AG08396 (cell line): ENCODE data around the gene SCAF8.
A peak's percentile ranks its signal among the peaks of the same experiment; 100 is the strongest.
"Not testable (repeated sequence)": the region's sequence is repeated elsewhere in the genome, so short reads cannot be mapped to it uniquely, and the experiment has no call there.

Source experiments
- DNase-seq: peaks from one replicate; pipeline ENCODE4 v3.0.0; 2012; ENCODE audit warnings: low spot score, mixed read lengths

The SCAF8 gene

DNA sequence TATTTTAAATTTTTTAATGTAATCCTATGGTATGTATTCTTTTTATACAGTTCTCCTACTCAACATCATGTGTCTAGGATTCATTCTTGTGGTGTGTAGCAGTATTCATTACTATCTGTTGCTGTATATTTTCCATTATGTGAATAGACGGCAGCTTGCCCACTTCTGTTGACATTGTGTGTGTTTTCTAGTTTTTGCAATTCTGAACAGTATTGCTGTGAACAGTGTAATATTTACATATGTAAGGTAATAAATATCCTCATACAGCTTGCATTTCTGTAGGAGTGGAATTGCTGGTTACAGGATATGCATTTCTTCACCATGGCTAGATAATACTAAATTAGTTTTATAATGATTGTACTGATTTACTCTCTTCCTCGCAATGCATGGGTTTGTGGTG, 51.9 kb downstream of the SCAF8 start:
- DNase-seq = no peak

DNA sequence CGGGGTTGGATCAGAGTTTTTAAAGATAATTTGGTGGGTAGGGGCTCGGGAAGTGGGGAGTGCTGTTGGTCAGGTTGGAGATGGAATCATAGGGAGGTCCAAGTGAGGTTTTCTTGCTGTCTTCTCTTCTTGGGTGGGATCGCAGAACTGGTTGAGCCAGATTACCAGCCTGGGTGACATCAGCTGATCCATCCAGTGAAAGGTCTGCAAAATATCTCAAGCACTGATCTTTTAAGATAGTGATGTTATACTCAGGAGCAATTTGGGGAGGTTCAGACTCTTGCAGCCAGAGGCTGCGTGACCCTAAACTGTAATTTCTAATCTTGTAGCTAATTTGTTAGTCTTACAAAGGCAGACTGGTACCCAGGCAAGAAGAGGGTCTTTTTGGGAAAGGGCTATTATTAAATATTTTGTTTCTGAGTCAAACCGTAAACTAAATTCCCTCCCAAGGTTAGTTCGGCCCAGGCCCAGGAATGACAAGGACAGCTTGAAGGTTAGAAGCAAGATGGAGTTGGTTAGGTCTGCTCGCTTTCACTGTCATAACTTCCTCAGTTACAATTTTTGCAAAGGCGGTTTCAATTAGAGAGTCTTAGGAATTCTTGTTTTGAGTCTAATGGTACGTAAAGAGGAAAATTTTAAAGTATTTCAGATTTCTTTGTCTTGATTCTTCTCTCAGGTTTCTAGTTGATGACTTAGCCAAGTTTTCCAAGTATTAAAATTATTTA, 53.1 kb downstream of the SCAF8 start:
- no peak for DNase-seq

- peak; percentile 23 for DNase-seq
Observed at GRCh38 chr6:154791556-154792317, 58.5 kb downstream of the SCAF8 start.

DNA sequence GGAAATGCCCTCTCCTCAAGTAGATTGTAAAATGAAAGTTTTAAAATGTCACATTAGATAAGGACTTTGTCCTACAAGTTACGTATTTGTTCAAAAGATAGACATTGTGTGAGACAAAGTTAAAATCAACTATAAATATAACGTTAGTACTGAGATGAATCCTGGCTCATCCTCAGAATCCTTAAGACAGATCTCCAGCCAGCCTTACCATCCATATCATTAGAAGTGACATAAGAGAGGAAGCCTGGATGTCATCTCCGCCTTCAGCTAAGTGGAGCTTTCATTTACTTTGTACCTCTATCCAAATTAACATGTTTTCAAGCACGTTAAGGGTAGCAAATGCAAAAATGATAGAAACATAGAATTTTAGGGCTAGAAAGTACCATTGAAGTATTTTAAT, 59.1 kb downstream of the SCAF8 start:
- DNase-seq = no peak

DNA sequence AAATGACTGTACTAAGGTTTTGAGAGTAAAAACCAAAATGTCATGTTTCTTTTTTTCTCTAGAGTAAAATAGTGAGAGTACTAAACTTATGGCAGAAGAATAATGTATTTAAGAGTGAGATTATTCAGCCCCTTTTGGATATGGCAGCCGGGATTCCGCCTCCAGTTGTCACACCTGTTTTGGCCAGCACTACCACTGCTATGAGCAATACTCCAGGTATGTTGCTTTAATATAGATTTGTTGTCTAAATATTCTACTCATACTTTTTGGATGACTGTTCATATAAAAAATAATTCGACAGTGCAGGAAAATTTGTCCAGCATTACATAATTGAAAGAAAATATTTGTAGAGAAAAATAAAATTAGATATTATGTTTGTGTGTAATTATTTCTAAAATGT, 59.5 kb downstream of the SCAF8 start:
- DNase-seq = no peak

DNA sequence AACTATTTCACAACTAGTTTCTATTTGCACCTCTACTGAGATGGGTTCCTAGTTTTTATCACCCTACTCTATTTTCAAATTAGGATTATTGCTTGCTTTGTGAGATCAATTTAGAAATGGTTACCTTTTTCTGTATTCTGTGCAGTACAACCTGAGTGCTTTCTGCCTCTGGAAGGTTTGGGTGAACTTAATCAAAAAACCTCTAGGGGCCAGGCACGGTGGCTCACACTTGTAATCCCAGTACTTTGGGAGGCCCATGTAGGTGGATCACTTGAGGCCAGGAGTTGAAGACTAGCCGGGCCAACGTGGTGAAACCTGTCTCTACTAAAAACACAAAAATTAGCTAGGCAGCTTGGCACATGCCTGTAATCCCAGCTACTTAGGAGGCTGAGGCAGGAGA, 63.3 kb downstream of the SCAF8 start:
- no peak for DNase-seq

- no peak for DNase-seq
Observed at GRCh38 chr6:154797857-154798256, 64.6 kb downstream of the SCAF8 start.

DNA sequence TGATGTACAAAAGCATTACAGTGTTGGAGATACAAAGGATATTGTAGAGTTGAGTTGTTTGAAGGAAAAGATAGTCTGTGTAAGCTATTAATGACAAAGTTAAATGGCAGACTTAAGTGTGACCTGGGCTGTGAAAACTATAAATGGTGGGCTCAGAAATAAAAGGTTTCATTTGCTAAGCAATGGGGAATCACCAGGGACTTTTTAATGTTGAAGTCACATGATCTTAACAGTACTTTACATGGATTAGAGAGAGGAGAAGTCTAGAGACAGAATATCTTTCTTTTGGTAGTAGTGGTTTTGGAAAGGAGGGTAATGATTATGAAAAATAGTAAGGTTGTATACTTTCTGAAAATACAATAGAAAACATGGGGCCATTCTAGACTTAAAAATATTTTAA, 67.1 kb downstream of the SCAF8 start:
- no peak for DNase-seq

- DNase-seq = peak; percentile 35
Observed at GRCh38 chr6:154805288-154805911, 72.2 kb downstream of the SCAF8 start.

DNA sequence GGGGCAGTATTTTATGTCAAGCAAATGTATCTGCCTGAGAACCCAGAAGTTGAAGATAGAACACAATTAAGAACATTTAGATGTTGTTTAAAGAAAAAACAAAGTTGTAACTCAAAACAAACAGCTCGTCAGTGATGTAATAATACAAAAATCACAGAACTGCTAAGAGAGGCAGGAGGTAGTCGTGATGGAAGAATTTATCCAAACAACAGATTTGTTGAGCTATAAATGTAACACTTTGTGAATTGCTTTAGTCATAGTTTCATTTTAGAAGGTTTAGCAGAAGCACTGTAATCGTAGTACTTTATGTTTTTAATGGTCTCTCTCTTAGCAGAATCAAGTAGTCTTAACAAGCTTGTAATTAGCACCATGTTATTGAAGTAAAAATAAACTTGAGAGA, 73.6 kb downstream of the SCAF8 start:
- DNase-seq = no peak

GRCh38 chr6:154811663-154812062, 78.4 kb downstream of the SCAF8 start:
- not testable (repeated sequence) for DNase-seq

DNA sequence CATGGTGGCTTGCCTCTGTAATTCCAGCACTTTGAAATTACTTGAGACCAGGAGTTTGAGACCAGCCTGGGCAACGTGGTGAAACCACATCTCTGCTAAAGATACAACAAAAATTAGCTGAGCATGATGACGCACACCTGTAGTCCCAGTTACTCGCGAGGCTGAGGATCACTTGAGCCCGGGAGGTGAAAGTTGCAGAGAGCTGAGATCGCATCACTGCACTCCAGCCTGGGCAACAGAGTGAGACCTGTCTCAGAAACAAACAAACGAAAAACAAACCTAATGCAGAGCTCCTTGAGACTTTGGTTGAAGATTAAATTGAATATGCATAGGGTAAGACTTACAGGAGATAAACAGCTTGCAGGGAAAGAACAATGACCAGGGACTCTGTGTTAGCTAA, 80.8 kb downstream of the SCAF8 start:
- DNase-seq = no peak

DNA sequence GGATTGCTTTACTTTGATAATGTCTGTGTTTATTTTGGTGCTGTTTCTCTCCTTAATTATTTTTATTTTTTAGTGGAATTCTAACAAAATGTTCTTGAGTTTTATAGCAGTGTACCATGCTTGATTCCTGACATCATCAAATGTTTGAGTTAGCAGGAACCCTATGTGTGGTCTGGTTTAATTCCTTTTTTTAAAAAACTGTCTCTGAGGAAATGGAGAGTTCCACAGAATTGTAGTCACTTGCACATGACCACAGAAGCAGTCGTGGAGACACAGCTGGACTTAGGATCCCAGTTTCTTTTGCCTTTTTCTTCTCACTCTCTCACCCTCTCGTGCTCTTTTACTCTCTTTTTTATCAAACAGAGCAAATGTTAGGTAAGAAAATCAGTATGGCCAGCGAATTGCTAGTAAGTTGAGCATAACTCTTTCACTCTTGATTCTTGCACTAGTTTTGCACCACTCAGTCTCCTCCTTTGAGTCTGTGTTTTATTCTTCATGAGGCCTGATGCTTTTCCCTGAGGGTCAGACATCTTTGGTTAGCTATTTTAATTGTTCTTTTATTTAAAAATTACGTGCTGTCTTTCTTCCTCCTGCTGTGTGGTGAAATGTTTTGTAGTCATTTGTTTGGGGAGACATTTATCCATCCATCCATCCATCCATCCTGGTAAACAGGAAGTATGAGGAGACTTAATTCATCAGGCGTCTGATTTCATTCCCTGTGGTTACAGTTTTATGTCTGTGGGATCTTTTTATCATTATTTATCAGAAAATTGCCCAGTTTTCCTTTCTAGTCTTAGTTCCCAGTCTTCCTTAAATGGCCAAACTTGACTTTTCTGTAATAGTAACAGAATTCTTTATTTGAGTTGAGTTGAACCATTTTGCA, 83.0 kb downstream of the SCAF8 start:
- DNase-seq = peak; percentile 11

DNA sequence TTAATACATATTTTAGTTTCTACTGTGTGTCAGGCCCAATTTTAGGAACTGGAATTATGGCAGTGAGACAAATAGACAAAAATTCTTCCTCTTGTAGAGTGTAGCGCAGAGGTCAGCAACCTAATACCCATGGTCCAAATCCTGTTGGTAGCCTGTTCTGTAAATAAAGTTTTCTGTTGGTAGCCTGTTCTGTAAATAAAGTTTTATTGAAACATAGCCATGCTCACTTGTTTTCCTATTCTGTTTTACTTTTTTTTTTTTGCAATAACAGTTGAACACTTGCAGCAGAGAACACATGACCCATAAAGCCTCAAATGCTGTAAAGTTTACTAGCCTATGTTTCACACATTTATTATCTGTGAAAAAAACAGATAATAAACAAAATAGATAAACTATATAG, 87.9 kb downstream of the SCAF8 start:
- no peak for DNase-seq

- no peak for DNase-seq
Observed at GRCh38 chr6:154821638-154822037, 88.4 kb downstream of the SCAF8 start.

- DNase-seq = no peak
Observed at GRCh38 chr6:154822947-154823558, 89.8 kb downstream of the SCAF8 start.

- no peak for DNase-seq
Observed at GRCh38 chr6:154824076-154824475, 90.9 kb downstream of the SCAF8 start.

GRCh38 chr6:154829970-154830369, 96.8 kb downstream of the SCAF8 start:
- no peak for DNase-seq

DNA sequence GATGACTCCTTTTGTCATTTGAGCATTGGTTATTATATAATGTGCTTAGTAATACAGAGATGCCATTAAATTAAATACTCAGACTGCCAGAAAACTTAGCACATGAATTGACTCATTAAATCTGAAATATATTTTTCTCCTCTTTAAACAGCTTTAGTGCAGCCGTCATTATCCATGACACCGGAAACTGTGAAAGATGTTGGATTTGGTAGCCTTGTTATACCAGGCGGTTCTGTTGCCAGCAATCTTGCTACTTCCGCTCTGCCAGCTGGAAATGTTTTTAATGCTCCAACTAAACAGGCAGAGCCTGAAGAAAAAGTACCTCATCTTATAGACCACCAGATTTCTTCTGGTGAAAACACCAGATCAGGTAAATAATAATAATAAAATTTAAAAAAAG, 97.6 kb downstream of the SCAF8 start:
- DNase-seq = no peak

GRCh38 chr6:154835307-154835706, 102.1 kb downstream of the SCAF8 start:
- no peak for DNase-seq

- no peak for DNase-seq
Observed at GRCh38 chr6:154839546-154839945, 106.3 kb downstream of the SCAF8 start.

DNA sequence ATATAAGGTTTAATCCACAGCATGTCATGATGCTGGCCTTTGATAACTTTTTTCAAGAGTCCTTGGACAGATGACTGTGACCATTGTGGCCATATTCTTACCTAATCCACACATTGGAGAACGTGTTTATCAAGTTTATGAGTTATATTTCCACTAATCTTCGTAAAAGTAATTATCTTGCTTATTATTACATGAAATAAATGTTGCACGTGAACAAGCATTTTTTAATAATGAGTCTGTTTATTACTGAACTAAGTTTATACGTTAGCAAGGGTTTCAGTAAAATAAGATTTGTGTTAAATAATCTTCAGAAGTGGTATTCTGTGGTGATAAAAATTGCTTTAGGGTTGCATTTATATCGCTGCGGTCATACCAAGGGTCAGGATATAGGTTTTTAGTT, 107.1 kb downstream of the SCAF8 start:
- DNase-seq = no peak
